ENCODE data around the gene ME3.

GRCh38 chr11:86524620-86525352, 147.6 kb downstream of the ME3 start:
- no peak for TF ChIP-seq POLR2A (IDR thresholded peaks at IDR 0.05)
- TF ChIP-seq, protein P1, sequence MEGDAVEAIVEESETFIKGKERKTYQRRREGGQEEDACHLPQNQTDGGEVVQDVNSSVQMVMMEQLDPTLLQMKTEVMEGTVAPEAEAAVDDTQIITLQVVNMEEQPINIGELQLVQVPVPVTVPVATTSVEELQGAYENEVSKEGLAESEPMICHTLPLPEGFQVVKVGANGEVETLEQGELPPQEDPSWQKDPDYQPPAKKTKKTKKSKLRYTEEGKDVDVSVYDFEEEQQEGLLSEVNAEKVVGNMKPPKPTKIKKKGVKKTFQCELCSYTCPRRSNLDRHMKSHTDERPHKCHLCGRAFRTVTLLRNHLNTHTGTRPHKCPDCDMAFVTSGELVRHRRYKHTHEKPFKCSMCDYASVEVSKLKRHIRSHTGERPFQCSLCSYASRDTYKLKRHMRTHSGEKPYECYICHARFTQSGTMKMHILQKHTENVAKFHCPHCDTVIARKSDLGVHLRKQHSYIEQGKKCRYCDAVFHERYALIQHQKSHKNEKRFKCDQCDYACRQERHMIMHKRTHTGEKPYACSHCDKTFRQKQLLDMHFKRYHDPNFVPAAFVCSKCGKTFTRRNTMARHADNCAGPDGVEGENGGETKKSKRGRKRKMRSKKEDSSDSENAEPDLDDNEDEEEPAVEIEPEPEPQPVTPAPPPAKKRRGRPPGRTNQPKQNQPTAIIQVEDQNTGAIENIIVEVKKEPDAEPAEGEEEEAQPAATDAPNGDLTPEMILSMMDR (IDR thresholded peaks at IDR 0.05) = no peak
